ENCODE data around the gene PDE4A. TPM values are rescaled to one million over a fixed set of nuclear protein-coding genes. Genes with fewer than 3 reads are reported as not detected.
"Not testable (repeated sequence)": the region's sequence is repeated elsewhere in the genome, so short reads cannot be mapped to it uniquely, and the experiment has no call there.

PDE4A gene
- 2.9 TPM for polyA plus RNA-seq

DNA sequence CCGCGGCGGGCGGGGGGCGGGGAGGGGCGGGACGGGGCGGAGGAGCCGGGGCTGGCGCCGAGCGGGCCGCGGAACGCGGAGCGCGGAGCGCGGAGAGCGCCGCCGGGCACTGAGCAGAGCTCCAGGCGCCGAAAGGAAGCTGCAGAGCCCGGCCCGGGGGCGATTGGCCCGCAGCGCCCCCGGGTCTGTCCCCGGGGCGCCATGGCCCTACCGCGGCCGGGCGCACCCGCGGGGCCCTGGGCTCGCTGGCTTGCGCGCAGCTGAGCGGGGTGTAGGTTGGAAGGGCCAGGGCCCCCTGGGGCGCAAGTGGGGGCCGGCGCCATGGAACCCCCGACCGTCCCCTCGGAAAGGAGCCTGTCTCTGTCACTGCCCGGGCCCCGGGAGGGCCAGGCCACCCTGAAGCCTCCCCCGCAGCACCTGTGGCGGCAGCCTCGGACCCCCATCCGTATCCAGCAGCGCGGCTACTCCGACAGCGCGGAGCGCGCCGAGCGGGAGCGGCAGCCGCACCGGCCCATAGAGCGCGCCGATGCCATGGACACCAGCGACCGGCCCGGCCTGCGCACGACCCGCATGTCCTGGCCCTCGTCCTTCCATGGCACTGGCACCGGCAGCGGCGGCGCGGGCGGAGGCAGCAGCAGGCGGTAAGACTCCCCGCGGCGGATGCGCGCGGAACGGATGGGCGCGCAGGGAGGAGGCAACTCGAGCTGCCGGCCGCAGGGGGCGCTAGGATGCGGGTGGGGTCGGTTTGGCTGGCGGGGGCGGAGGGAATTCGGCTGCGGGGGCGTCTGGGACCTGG, at the start of gene PDE4A:
PDE4A (plus strand) TSS at position 95 of the 796 bp plus-strand sequence; CDS start at position 322, 227 bp downstream.
- Mint-ChIP-seq H3K27me3 (peaks cover 55% of the 10 kb centered on the region), H3K4me1 (peaks cover 21 to 42% (median 35%) of the 10 kb centered on the region in 3 donors), H3K4me3 (peak within 1 kb of the TSS; percentile 56 to 91 (median 85)), H3K36me3 (peaks cover 3% of the 10 kb centered on the region), H3K9me3 (peaks cover 0 to 5% (median 0%) of the 10 kb centered on the region in 3 donors), H3K27ac (peak within 1 kb of the TSS; percentile 88 to 97 (median 96))

DNA sequence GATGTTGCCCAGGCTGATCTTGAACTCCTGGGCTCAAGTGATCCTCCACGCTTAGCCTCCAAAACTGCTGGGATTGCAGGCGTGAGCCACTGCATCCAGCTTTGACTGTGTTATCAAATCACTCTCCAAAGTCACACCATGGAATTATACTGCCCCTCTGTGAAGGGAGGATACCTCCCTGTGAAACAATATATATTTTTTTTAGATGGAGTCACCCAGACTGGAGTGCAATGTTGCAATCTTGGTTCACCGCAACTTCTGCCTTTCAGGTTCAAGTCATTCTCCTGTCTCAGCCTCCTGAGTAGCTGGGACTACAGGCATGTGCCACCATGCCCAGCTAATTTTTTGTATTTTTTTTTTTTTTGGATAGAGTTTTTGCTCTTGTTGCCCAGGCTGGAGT, 47.6 kb upstream of the PDE4A start:
- H3K27ac Mint-ChIP-seq = no peak overlapping the region
- peaks cover 1% of the 10 kb centered on the region for H3K36me3 Mint-ChIP-seq
- H3K9me3 Mint-ChIP-seq = no peaks in the 10 kb centered on the region
- H3K4me3 Mint-ChIP-seq = no peak overlapping the region
- H3K4me1 Mint-ChIP-seq = peaks cover 7 to 9% (median 7%) of the 10 kb centered on the region in 3 donors
- H3K27me3 Mint-ChIP-seq = no peaks in the 10 kb centered on the region

GRCh38 chr19:10374931-10375330, 45.4 kb upstream of the PDE4A start:
- Mint-ChIP-seq H3K4me1 (peaks cover 11 to 15% (median 12%) of the 10 kb centered on the region in 3 donors), H3K9me3 (no peaks in the 10 kb centered on the region), H3K27me3 (no peaks in the 10 kb centered on the region), H3K36me3 (peaks cover 1% of the 10 kb centered on the region), H3K27ac (no peak overlapping the region), H3K4me3 (peak overlapping the region in 2 of 4 donors; percentile 23 to 67)

DNA sequence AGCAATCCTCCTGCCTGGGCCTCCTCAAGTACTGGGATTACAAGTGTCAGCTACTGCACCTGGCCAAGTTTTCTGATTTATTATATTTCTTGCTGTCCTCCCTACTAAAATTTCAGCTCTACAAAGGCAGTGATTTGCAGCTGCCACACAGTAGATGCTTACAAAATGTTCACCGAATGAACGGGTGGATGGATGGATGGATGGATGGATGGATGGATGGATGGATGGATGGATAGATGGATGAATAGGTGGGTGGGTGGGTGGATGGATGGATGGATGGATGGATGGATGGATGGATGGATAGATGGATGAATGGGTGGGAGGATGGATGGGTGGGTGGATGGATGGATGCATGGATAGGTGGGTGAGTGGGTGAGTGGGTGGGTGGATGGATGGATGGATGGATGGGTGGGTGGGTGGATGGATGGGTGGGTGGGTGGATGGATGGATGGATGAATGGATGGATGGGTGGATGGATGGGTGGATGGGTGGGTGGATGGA, 43.1 kb upstream of the PDE4A start:
- H3K9me3 Mint-ChIP-seq, H3K27ac Mint-ChIP-seq, H3K36me3 Mint-ChIP-seq, H3K27me3 Mint-ChIP-seq, H3K4me3 Mint-ChIP-seq: not testable (repeated sequence)
- H3K4me1 Mint-ChIP-seq = peaks cover 19 to 23% (median 20%) of the 10 kb centered on the region in 3 donors

DNA sequence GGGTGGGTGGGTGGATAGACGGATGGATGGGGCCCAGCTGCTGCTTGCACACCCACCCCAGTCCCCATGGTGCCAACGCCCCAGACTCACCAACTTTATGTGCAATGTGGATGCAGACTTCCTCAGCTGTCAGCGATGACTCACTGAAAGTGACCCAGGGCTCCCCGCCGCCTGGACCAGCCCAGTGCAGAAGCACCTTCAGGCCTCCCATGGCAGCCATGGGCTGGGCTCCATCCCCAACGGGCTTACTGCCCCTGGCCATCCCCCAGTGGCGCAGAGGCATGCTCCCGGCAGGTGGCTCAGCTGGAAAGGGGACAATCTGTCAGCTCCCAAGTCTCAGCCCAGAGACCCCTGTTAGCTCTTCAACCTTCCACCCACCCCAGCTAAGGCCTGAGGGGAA, 42.2 kb upstream of the PDE4A start:
- peak overlapping the region in 1 of 3 donors; percentile 57 for H3K27ac Mint-ChIP-seq
- peaks cover 3% of the 10 kb centered on the region for H3K36me3 Mint-ChIP-seq
- peak overlapping the region in 1 of 4 donors; percentile 57 for H3K4me3 Mint-ChIP-seq
- no peaks in the 10 kb centered on the region for H3K27me3 Mint-ChIP-seq
- H3K4me1 Mint-ChIP-seq = peaks cover 19 to 23% (median 20%) of the 10 kb centered on the region in 3 donors
- H3K9me3 Mint-ChIP-seq = no peaks in the 10 kb centered on the region

DNA sequence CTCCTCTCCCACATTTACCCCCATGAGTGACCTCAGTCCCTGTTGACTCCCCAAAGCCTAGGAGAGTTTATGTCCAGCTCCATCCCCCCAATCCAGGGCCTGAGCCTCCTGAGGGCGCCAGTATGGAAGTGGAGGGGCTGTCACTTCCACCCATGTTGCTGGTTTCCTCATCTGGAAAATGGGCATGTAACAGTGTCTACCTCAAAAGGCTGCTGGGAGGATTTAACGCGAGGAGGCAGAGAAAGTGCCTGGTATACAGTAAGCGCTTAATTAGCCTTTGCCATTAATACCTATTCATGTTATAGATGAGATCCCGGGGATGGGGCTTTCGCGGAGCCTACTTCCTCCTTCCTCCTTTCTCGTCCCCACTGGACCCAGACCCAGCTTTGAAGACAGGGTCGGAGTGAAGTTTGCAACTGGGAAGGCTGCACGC, 40.4 kb upstream of the PDE4A start:
- H3K9me3 Mint-ChIP-seq = no peaks in the 10 kb centered on the region
- H3K4me3 Mint-ChIP-seq = peak overlapping the region; percentile 90 to 99 (median 98)
- H3K27ac Mint-ChIP-seq = peak overlapping the region; percentile 81 to 98 (median 97)
- H3K27me3 Mint-ChIP-seq = no peaks in the 10 kb centered on the region
- peaks cover 3% of the 10 kb centered on the region for H3K36me3 Mint-ChIP-seq
- H3K4me1 Mint-ChIP-seq = peaks cover 14 to 16% (median 15%) of the 10 kb centered on the region in 3 donors

GRCh38 chr19:10380313-10381102, 39.8 kb upstream of the PDE4A start, which contains the start of gene TYK2:
TYK2 (minus strand) TSS chr19:10380572; CDS start chr19:10378406, 2,166 bp downstream.
- Mint-ChIP-seq H3K9me3 (no peaks in the 10 kb centered on the region), H3K27ac (peak within 1 kb of the TSS; percentile 81 to 98 (median 97)), H3K4me3 (peak within 1 kb of the TSS; percentile 90 to 99 (median 98)), H3K27me3 (no peaks in the 10 kb centered on the region), H3K36me3 (peaks cover 2% of the 10 kb centered on the region), H3K4me1 (peaks cover 12 to 14% (median 13%) of the 10 kb centered on the region in 3 donors)

- not testable (repeated sequence) for H3K9me3 Mint-ChIP-seq, H3K27me3 Mint-ChIP-seq, H3K4me3 Mint-ChIP-seq, H3K36me3 Mint-ChIP-seq, H3K27ac Mint-ChIP-seq
- H3K4me1 Mint-ChIP-seq = peaks cover 12 to 14% (median 13%) of the 10 kb centered on the region in 3 donors
These were observed 37.2 kb upstream of the PDE4A start for GRCh38 chr19:10383223-10383499.

- no peaks in the 10 kb centered on the region for H3K27me3 Mint-ChIP-seq
- H3K9me3 Mint-ChIP-seq = no peaks in the 10 kb centered on the region
- H3K4me3 Mint-ChIP-seq = no peak overlapping the region
- peaks cover 2% of the 10 kb centered on the region for H3K36me3 Mint-ChIP-seq
- H3K4me1 Mint-ChIP-seq = peaks cover 11 to 15% (median 15%) of the 10 kb centered on the region in 3 donors
- peak overlapping the region in 2 of 3 donors; percentile 68 to 74 for H3K27ac Mint-ChIP-seq
These were observed 35.8 kb upstream of the PDE4A start for GRCh38 chr19:10384580-10384979.

DNA sequence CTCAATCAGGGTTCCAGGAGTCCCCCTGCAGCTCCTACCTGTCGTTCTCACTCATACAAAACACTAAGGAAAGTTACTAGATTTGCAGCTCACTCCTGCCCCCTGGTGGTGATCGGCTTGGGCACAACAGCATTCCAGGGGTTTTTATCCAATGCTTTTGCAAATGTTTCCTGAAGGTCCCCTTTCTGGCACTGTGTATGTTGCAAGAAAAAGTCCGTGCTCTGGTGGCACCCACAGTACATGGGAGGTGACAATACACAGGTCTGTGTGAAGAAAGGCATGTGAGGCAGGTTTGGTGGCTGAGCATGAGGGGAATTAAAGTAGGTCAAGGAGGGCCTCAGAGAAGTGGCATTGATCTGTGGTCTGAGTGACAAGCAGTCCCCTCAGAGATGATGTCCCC, 31.4 kb upstream of the PDE4A start:
- peaks cover 0 to 5% (median 4%) of the 10 kb centered on the region in 3 donors for H3K4me1 Mint-ChIP-seq
- H3K36me3 Mint-ChIP-seq = peaks cover 3% of the 10 kb centered on the region
- peak overlapping the region; percentile 32 to 83 (median 68) for H3K27ac Mint-ChIP-seq
- H3K27me3 Mint-ChIP-seq = no peaks in the 10 kb centered on the region
- no peaks in the 10 kb centered on the region for H3K9me3 Mint-ChIP-seq
- H3K4me3 Mint-ChIP-seq = peak overlapping the region in 1 of 4 donors; percentile 21

DNA sequence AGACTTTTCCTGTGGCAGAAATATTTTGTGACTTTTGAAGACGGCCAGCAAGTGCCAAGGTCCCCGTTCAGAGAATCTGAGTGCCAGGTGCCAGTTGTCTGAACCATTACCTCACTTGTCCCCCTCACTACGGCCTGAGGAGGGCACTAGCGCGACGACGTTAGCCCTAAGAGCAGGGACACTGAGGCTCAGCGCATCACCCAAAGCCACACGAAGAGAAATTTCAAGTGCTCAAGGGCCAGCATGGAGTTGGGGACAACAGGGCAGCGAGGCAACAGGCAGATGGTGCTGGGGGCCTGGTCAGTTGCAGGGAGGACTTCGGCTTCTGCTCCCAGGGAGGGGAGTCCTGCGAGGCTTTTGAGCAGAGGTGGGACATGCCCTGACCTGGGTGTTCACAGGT, 30.5 kb upstream of the PDE4A start:
- Mint-ChIP-seq H3K4me1 (peaks cover 0 to 5% (median 4%) of the 10 kb centered on the region in 3 donors), H3K36me3 (peaks cover 3% of the 10 kb centered on the region), H3K9me3 (no peaks in the 10 kb centered on the region), H3K27me3 (no peaks in the 10 kb centered on the region), H3K4me3 (no peak overlapping the region), H3K27ac (peak overlapping the region in 1 of 3 donors; percentile 45)

DNA sequence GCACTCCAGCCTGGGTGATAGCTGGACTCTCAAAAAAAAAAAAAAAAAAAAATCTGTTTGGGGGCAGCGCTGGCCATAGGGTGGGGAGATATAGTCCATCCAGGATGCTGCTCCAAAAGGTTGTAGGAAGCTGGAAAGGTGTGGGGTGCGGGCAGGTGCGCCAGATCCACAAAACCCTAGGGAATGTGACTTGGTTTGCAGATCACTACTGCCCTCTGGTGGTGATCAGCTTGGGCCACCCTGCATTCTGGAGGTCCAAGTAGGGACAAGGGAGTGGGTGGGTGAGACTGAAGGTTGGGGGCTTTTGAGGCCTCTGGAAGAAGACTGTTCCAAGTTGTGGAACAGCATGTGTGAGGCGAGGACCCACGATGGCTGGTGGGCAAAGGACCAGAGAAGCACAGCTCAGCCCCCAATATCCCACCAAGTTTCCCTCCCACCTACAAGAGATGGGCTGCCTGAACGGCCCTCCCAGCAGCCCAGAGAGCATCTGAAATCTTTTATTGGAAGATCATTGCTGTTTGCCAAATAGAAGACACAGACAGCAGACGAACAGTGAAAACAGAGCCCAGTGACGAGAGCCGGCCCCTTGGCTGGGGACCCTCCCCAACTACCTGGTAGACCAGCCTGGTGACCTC, 29.6 kb upstream of the PDE4A start:
- Mint-ChIP-seq H3K27me3 (no peaks in the 10 kb centered on the region), H3K9me3 (no peaks in the 10 kb centered on the region), H3K27ac (peak overlapping the region; percentile 2 to 81 (median 67)), H3K36me3 (peaks cover 3% of the 10 kb centered on the region), H3K4me1 (peaks cover 0 to 5% (median 4%) of the 10 kb centered on the region in 3 donors), H3K4me3 (no peak overlapping the region)

DNA sequence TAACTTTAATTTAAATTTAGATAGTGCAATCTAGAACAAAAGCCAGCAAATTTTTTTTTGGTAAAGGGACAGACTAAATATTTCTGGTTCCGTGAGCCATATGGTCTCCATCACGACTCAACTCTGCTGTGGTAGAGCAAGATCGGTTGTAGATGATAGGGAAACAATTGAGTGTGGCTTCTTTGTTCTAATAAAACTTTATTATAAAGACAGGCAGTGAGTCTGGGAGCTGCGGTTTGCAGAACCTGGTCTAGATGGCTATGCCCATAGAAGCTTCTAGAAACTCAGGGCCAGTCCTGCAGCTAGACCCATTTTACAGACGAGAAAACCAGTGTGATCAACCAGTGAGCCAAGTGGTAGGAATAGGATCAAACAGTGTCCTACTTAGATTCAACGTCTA, 28.2 kb upstream of the PDE4A start:
- Mint-ChIP-seq H3K27me3 (no peaks in the 10 kb centered on the region), H3K36me3 (peaks cover 3% of the 10 kb centered on the region), H3K27ac (no peak overlapping the region), H3K4me1 (peaks cover 0 to 5% (median 4%) of the 10 kb centered on the region in 3 donors), H3K4me3 (peak overlapping the region in 1 of 4 donors; percentile 29), H3K9me3 (no peaks in the 10 kb centered on the region)

DNA sequence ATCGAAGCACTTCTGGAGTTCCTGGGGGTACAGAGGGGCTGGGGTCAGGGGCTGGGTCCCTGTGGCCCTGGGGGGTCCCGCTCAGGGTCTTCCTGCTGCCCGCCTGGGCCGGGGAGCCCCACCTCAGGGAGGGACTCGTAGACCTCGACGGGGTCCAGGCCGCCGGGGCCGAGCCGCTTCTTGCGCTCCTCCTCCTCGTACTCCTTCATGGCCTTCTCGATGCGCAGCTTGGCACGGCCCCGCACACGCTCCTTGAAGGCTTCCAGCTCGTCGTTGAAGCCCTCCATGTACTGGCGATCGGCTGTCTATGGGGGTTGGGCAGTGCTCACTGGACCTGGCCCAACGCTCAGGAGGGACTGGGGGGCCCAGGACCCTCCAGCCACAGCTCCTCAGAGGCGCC, 27.2 kb upstream of the PDE4A start:
- Mint-ChIP-seq H3K4me1 (peaks cover 0 to 8% (median 4%) of the 10 kb centered on the region in 3 donors), H3K36me3 (peaks cover 3% of the 10 kb centered on the region), H3K4me3 (no peak overlapping the region), H3K27me3 (no peaks in the 10 kb centered on the region), H3K9me3 (no peaks in the 10 kb centered on the region), H3K27ac (peak overlapping the region in 1 of 3 donors; percentile 56)

Data from IgD-negative memory B cell (primary cell).